ENCODE data around the gene COL20A1.

- TF ChIP-seq ZNF8 (CRISPR knock-in tag; IDR thresholded peaks at IDR 0.05): no peak
- no peak for TF ChIP-seq ZFP30 (CRISPR knock-in tag; IDR thresholded peaks at IDR 0.05)
- TF ChIP-seq RARB (CRISPR knock-in tag; IDR thresholded peaks at IDR 0.05): no peak
Observed at GRCh38 chr20:63380346-63380870, 87.4 kb downstream of the COL20A1 start.
